Smooth muscle cell (in vitro differentiated cells): Measurements from ENCODE around the gene RRAGD. TPM values are rescaled to one million over a fixed set of nuclear protein-coding genes. Genes with fewer than 3 reads are reported as not detected.

ENCODE experiments used
- DNase-seq: peaks from one replicate; lab custom pipeline; 2025; ENCODE audit not compliant: unreplicated experiment; lab: John Stamatoyannopoulos, UW
- H2AFZ ChIP-seq: fragments of 200-600 bp; sonication (generic); 2 replicates; pipeline ENCODE4 v1.6.0; 2016; ENCODE audit warnings: antibody characterized with exemption, low read depth, mild to moderate bottlenecking
- H3F3A ChIP-seq: fragments of 200-600 bp; sonication (generic); 2 replicates; pipeline ENCODE4 v1.6.0; 2017; ENCODE audit warnings: antibody characterized with exemption, low read depth
- H3K27ac ChIP-seq: fragments of 200-600 bp; sonication (generic); 2 replicates; pipeline ENCODE4 v1.5.1; 2016; ENCODE audit warnings: low read depth, mild to moderate bottlenecking
- H3K27me3 ChIP-seq: fragments of 200-600 bp; sonication (generic); 2 replicates; pipeline ENCODE4 v1.6.1; 2016; ENCODE audit warnings: low read depth, mild to moderate bottlenecking
- H3K36me3 ChIP-seq: fragments of 200-600 bp; sonication (generic); 2 replicates; pipeline ENCODE4 v1.5.1; 2016; ENCODE audit warnings: low read depth
- H3K4me1 ChIP-seq: fragments of 200-600 bp; sonication (generic); 2 replicates; pipeline ENCODE4 v1.5.1; 2016; ENCODE audit warnings: low read depth
- H3K4me2 ChIP-seq: fragments of 200-600 bp; sonication (generic); 2 replicates; pipeline ENCODE4 v1.6.0; 2016; ENCODE audit warnings: mild to moderate bottlenecking
- H3K4me3 ChIP-seq: fragments of 200-600 bp; sonication (generic); 2 replicates; pipeline ENCODE4 v1.5.1; 2016; ENCODE audit warnings: mild to moderate bottlenecking
- H3K79me2 ChIP-seq: fragments of 200-600 bp; sonication (generic); 2 replicates; pipeline ENCODE4 v1.6.0; 2016; ENCODE audit warnings: low read depth, mild to moderate bottlenecking
- H3K9ac ChIP-seq: fragments of 200-600 bp; sonication (generic); 2 replicates; pipeline ENCODE4 v1.6.0; 2016; ENCODE audit warnings: low read depth
- H3K9me3 ChIP-seq: fragments of 200-600 bp; sonication (generic); replicated peaks from 2 replicates; pipeline ENCODE4 v1.5.1; 2016; ENCODE audit warnings: low read depth
- H4K20me1 ChIP-seq: fragments of 200-600 bp; sonication (generic); 2 replicates; pipeline ENCODE4 v1.6.0; 2016; ENCODE audit warnings: low read depth
- WGBS: methylation state at CpG from one replicate; pipeline ENCODE4 v1.1.7; 2016; ENCODE audit warnings: low lambda C conversion rate; 5-methylcytosine and 5-hydroxymethylcytosine counted together
- polyA plus RNA-seq: library from polyadenylated mRNA; unstranded; fragments of >200 nt; fragmentation: Nextera tagmentation; extraction: Ambion mirVana; gene quantifications from 2 replicates; pipeline ENCODE4 v1.2.1, GENCODE V29; 2016
- total RNA-seq: library from RNA; depleted of rRNA; stranded (reverse); fragments of >200 nt; gene quantifications from 2 replicates; pipeline ENCODE4 v1.2.3, GENCODE V29; 2014
- TF ChIP-seq, protein P1 (sequence below): fragments of 200-600 bp; sonication (generic); IDR thresholded peaks from 2 replicates; pipeline ENCODE4 v1.5.1; 2017; ENCODE audit warnings: borderline replicate concordance, mild to moderate bottlenecking, antibody characterized with exemption; ENCODE audit not compliant: insufficient read depth, poor library complexity, severe bottlenecking

Gene RRAGD
- total and polyA plus RNA-seq, 2 experiments from 2014 or later, result 1.9 to 3.5 TPM

DNA sequence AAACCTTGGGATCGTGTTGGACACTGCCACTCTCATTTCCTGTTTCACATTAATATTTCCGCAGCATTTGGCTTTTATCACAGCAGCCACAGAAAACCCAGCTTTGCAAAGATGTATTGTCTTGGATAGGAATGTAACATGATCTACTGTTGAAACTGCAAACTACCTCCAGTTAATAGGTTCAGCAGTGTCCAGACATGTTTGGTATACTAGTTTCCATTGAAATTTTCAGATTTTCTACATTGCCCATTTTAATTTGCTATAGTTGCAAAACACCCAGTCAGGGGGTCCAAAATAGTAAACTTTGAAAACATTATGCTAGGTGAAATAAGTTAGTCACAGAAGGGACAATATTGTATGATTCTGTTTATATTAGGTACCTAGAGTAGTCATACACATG is 24.2 kb upstream of the RRAGD start:
- Histone ChIP-seq H3F3A (peaks cover 4% of the 10 kb centered on the region), H3K4me1 (peaks cover 23% of the 10 kb centered on the region), H3K27me3 (no peaks in the 10 kb centered on the region), H3K4me2 (peak overlapping the region; percentile 25), H3K79me2 (peaks cover 11% of the 10 kb centered on the region), H4K20me1 (no peaks in the 10 kb centered on the region), H3K9me3 (no peaks in the 10 kb centered on the region), H3K36me3 (no peaks in the 10 kb centered on the region), H3K27ac (no peak overlapping the region), H3K4me3 (no peak overlapping the region), H3K9ac (no peak overlapping the region), H2AFZ (no peak overlapping the region)
- WGBS, result 80% methylated on average over 2 of the region's 2 CpGs
- no peak for DNase-seq
- TF ChIP-seq, protein P1, sequence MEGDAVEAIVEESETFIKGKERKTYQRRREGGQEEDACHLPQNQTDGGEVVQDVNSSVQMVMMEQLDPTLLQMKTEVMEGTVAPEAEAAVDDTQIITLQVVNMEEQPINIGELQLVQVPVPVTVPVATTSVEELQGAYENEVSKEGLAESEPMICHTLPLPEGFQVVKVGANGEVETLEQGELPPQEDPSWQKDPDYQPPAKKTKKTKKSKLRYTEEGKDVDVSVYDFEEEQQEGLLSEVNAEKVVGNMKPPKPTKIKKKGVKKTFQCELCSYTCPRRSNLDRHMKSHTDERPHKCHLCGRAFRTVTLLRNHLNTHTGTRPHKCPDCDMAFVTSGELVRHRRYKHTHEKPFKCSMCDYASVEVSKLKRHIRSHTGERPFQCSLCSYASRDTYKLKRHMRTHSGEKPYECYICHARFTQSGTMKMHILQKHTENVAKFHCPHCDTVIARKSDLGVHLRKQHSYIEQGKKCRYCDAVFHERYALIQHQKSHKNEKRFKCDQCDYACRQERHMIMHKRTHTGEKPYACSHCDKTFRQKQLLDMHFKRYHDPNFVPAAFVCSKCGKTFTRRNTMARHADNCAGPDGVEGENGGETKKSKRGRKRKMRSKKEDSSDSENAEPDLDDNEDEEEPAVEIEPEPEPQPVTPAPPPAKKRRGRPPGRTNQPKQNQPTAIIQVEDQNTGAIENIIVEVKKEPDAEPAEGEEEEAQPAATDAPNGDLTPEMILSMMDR, result no peak

DNA sequence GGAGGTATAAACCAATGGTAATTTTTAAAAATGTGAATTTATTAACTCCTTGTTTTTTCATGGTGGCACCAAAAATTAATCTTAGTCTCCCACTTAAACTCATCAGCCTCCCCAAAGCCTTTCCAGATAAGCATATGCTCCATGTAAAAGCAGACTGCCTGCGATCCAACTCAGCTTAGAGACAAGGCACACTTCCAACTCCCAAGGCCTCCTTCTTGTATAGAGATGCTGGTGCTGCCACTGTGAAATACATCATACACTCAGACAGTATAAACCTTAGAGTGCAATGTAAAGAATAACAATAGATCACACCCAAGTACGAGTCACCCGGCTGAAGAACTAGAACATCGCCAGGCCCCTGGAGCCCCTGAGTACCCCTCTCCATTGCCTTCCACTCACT is 22.9 kb upstream of the RRAGD start:
- WGBS, result 83% methylated on average over 4 of the region's 4 CpGs
- Histone ChIP-seq H3K27ac (peak overlapping the region; percentile 19), H3K4me1 (peaks cover 23% of the 10 kb centered on the region), H3K4me2 (peak overlapping the region; percentile 15), H3K79me2 (peaks cover 3% of the 10 kb centered on the region), H3K4me3 (no peak overlapping the region), H4K20me1 (no peaks in the 10 kb centered on the region), H3K9ac (no peak overlapping the region), H3K9me3 (no peaks in the 10 kb centered on the region), H3K27me3 (no peaks in the 10 kb centered on the region), H2AFZ (no peak overlapping the region), H3F3A (peaks cover 4% of the 10 kb centered on the region), H3K36me3 (no peaks in the 10 kb centered on the region)
- TF ChIP-seq, protein P1, result no peak
- DNase-seq, result no peak

DNA sequence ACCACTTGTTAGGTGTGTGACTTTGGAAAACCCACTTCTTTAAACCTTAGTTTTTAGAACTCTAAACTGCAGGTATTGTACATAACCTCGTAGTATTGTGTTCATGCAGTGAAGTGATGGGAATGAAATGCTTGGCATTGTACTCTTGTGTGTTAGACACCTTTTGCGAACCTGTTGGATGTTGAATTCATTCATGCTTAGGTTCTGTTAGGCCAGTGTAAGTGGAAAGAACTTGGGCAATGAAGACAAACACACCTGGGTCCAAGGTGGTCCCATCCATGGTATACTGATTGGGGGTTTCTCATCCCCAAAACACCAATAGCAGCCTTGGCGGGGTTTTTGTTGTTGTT is 22.1 kb upstream of the RRAGD start:
- peaks cover 4% of the 10 kb centered on the region for H3F3A ChIP-seq
- no peak overlapping the region for H3K27ac ChIP-seq
- no peaks in the 10 kb centered on the region for H3K36me3 ChIP-seq
- WGBS, result 90% methylated on average over 3 of the region's 3 CpGs
- no peak overlapping the region for H3K9ac ChIP-seq
- DNase-seq, result no peak
- peaks cover 23% of the 10 kb centered on the region for H3K4me1 ChIP-seq
- H4K20me1 ChIP-seq, result no peaks in the 10 kb centered on the region
- no peaks in the 10 kb centered on the region for H3K9me3 ChIP-seq
- H3K27me3 ChIP-seq, result no peaks in the 10 kb centered on the region
- H2AFZ ChIP-seq, result peak overlapping the region; percentile 74
- TF ChIP-seq, protein P1, result no peak
- peak overlapping the region; percentile 95 for H3K4me2 ChIP-seq
- H3K4me3 ChIP-seq, result peak overlapping the region; percentile 84
- peaks cover 3% of the 10 kb centered on the region for H3K79me2 ChIP-seq
